ENCODE data around the gene MRPS31.

The MRPS31 gene

GRCh38 chr13:40770934-40771618 lies at the start of gene MRPS31:
TSS of gene MRPS31 (minus strand) at chr13:40771190. CDS start at chr13:40771136, 54 bp downstream.
- DNase-seq = peak; percentile 90
- no peaks in the 10 kb centered on the region for H3K36me3 ChIP-seq
- TF ChIP-seq CTCF (IDR thresholded peaks at IDR 0.05; ENCODE audit: low read depth, low read length) = no peak
- peak within 1 kb of the TSS; percentile 82 for H3K27ac ChIP-seq
- H3K4me3 ChIP-seq (ENCODE audit: low read depth, low read length) = peak within 1 kb of the TSS; percentile 89
- H3K27me3 ChIP-seq (ENCODE audit: insufficient read depth, low read depth, severe bottlenecking) = no peaks in the 10 kb centered on the region
- no peaks in the 10 kb centered on the region for H3K9me3 ChIP-seq (ENCODE audit: severe bottlenecking)

- no peaks in the 10 kb centered on the region for H3K36me3 ChIP-seq
- no peak for DNase-seq
- H3K9me3 ChIP-seq (ENCODE audit: severe bottlenecking) = no peaks in the 10 kb centered on the region
- H3K4me3 ChIP-seq (ENCODE audit: low read depth, low read length) = no peak overlapping the region
- H3K27ac ChIP-seq = no peak overlapping the region
- no peak for TF ChIP-seq CTCF (IDR thresholded peaks at IDR 0.05; ENCODE audit: low read depth, low read length)
- no peaks in the 10 kb centered on the region for H3K27me3 ChIP-seq (ENCODE audit: insufficient read depth, low read depth, severe bottlenecking)
Measured at GRCh38 chr13:40819797-40820315, 48.9 kb upstream of the MRPS31 start.

- Histone ChIP-seq H3K27ac (no peak overlapping the region), H3K27me3 (ENCODE audit: insufficient read depth, low read depth, severe bottlenecking) (no peaks in the 10 kb centered on the region), H3K4me3 (ENCODE audit: low read depth, low read length) (no peak overlapping the region), H3K36me3 (no peaks in the 10 kb centered on the region), H3K9me3 (ENCODE audit: severe bottlenecking) (no peaks in the 10 kb centered on the region)
- no peak for TF ChIP-seq CTCF (IDR thresholded peaks at IDR 0.05; ENCODE audit: low read depth, low read length)
- DNase-seq = no peak
Measured at GRCh38 chr13:40818926-40819325, 47.9 kb upstream of the MRPS31 start.

- no peaks in the 10 kb centered on the region for H3K9me3 ChIP-seq (ENCODE audit: severe bottlenecking)
- no peak overlapping the region for H3K4me3 ChIP-seq (ENCODE audit: low read depth, low read length)
- TF ChIP-seq CTCF (IDR thresholded peaks at IDR 0.05; ENCODE audit: low read depth, low read length) = no peak
- DNase-seq = no peak
- no peaks in the 10 kb centered on the region for H3K36me3 ChIP-seq
- no peaks in the 10 kb centered on the region for H3K27me3 ChIP-seq (ENCODE audit: insufficient read depth, low read depth, severe bottlenecking)
- no peak overlapping the region for H3K27ac ChIP-seq
Measured at GRCh38 chr13:40814803-40815202, 43.8 kb upstream of the MRPS31 start.

- 0 out of 2 replicates have a peak, but pooled peaks have one; percentile 21 for TF ChIP-seq CTCF (IDR thresholded peaks at IDR 0.05; ENCODE audit: low read depth, low read length)
- no peak overlapping the region for H3K4me3 ChIP-seq (ENCODE audit: low read depth, low read length)
- no peak overlapping the region for H3K27ac ChIP-seq
- no peaks in the 10 kb centered on the region for H3K27me3 ChIP-seq (ENCODE audit: insufficient read depth, low read depth, severe bottlenecking)
- peak; percentile 8 for DNase-seq
- no peaks in the 10 kb centered on the region for H3K36me3 ChIP-seq
- no peaks in the 10 kb centered on the region for H3K9me3 ChIP-seq (ENCODE audit: severe bottlenecking)
Measured at GRCh38 chr13:40813667-40814454, 42.9 kb upstream of the MRPS31 start.

All from WERI-Rb-1 (cell line).